ENCODE measurements around the gene MATK.

- TF ChIP-seq CTCF (tag by site-specific recombination; IDR thresholded peaks at IDR 0.05) (no peak), ATF2 (tag by site-specific recombination; IDR thresholded peaks at IDR 0.05; ENCODE audit: low read depth) (no peak), ZNF214 (tag by site-specific recombination; IDR thresholded peaks at IDR 0.05; ENCODE audit: borderline replicate concordance) (no peak), ZNF654 (tag by site-specific recombination; IDR thresholded peaks at IDR 0.05; ENCODE audit: low read depth) (no peak), ZBTB10 (tag by site-specific recombination; IDR thresholded peaks at IDR 0.05) (no peak), ZNF274 (IDR thresholded peaks at IDR 0.05; ENCODE audit: low read length) (no peak), ZNF274 (tag by site-specific recombination; IDR thresholded peaks at IDR 0.05; ENCODE audit: borderline replicate concordance) (no peak), ZBTB20 (tag by site-specific recombination; IDR thresholded peaks at IDR 0.05) (no peak), ZNF423 (tag by site-specific recombination; IDR thresholded peaks at IDR 0.05) (no peak), BCL11A (tag by site-specific recombination; IDR thresholded peaks at IDR 0.05; ENCODE audit: low read depth) (no peak), ZNF677 (tag by site-specific recombination; IDR thresholded peaks at IDR 0.05) (no peak), KLF9 (tag by site-specific recombination; IDR thresholded peaks at IDR 0.05; ENCODE audit: low read depth) (no peak)
Measured at GRCh38 chr19:3817761-3818160, 31.6 kb upstream of the MATK start.

Data from HEK293 (cell line).